ENCODE data around the gene ACAP3. TPM values are rescaled to one million over a fixed set of nuclear protein-coding genes. Genes with fewer than 3 reads are reported as not detected.
A peak's percentile ranks its signal among the peaks of the same experiment; 100 is the strongest.

ACAP3 gene
- total RNA-seq, 1 donor from 2014 or later, result 50.6 TPM

DNA sequence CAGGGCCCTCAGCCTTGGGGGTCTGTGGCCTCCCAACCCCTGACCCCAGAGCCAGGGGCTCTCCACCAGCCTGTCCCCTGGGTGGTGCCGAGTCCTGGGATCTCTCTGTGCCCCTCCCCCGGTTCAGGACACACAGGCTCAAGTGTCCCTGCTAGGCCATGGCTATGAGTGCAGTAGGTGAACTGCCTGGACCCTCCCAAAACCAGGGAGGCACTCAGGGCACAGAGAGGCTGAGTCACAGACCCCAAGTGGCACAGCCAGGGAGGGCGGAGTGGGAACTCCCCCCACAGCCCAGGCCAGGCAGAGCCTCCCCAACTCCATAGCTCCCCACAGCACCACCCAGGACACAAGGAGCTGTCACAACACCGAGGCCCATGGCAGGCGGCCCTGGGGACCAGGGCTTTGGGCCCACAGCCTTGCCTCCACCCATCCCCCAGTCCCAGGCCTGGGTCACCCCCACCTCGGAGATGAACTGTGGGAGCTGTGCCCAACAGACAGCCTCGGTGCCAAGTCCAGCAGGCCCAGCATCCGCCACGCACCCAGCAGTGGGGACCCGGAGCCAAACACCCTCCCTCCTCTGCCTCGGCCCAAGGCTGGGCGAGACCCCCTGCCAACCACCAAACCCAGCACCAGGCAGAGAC, 38.2 kb upstream of the ACAP3 start:
- no peaks in the 10 kb centered on the region for H3K27me3 ChIP-seq (ENCODE audit: low read depth)
- no peaks in the 10 kb centered on the region for H3K9me3 ChIP-seq
- intact Hi-C loops (cut with DNase I), result no loop called here
- H3K36me3 ChIP-seq, result peaks cover 8% of the 10 kb centered on the region
- DNase-seq (no peak), ATAC-seq (no peak)
- peaks cover 41% of the 10 kb centered on the region for H3K4me1 ChIP-seq
- peak overlapping the region; percentile 46 for H3K27ac ChIP-seq
- TF ChIP-seq, protein P1, sequence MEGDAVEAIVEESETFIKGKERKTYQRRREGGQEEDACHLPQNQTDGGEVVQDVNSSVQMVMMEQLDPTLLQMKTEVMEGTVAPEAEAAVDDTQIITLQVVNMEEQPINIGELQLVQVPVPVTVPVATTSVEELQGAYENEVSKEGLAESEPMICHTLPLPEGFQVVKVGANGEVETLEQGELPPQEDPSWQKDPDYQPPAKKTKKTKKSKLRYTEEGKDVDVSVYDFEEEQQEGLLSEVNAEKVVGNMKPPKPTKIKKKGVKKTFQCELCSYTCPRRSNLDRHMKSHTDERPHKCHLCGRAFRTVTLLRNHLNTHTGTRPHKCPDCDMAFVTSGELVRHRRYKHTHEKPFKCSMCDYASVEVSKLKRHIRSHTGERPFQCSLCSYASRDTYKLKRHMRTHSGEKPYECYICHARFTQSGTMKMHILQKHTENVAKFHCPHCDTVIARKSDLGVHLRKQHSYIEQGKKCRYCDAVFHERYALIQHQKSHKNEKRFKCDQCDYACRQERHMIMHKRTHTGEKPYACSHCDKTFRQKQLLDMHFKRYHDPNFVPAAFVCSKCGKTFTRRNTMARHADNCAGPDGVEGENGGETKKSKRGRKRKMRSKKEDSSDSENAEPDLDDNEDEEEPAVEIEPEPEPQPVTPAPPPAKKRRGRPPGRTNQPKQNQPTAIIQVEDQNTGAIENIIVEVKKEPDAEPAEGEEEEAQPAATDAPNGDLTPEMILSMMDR (IDR thresholded peaks at IDR 0.05), result no peak
- H3K4me3 ChIP-seq, result no peak overlapping the region

DNA sequence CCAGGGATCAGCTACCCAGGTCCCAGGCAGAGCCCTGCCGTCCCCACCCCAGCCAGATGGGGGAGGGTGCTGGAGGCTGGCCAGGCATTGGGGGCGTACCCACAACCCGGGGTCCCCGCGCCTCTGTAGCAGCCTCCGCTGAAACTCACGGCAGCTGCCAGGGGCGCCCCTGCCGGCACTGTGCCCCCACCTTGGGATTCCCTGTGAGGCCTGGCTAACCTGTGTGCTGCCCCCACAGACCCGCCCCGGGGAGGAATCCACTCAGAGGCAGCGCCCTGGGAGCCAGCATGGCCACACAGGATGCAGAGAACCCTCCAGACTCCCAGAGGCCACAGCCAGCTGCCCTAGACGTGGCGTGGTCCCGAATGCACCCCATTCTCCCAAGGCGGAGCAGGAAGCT, 37.7 kb upstream of the ACAP3 start:
- intact Hi-C loops (cut with DNase I), result no loop called here
- Histone ChIP-seq H3K27me3 (ENCODE audit: low read depth) (no peaks in the 10 kb centered on the region), H3K27ac (peak overlapping the region; percentile 46), H3K4me3 (no peak overlapping the region), H3K36me3 (peaks cover 9% of the 10 kb centered on the region), H3K9me3 (no peaks in the 10 kb centered on the region), H3K4me1 (peaks cover 41% of the 10 kb centered on the region)
- TF ChIP-seq, protein P1 (IDR thresholded peaks at IDR 0.05), result no peak
- ATAC-seq, result peak; percentile 11 to 12
- no peak for DNase-seq

DNA sequence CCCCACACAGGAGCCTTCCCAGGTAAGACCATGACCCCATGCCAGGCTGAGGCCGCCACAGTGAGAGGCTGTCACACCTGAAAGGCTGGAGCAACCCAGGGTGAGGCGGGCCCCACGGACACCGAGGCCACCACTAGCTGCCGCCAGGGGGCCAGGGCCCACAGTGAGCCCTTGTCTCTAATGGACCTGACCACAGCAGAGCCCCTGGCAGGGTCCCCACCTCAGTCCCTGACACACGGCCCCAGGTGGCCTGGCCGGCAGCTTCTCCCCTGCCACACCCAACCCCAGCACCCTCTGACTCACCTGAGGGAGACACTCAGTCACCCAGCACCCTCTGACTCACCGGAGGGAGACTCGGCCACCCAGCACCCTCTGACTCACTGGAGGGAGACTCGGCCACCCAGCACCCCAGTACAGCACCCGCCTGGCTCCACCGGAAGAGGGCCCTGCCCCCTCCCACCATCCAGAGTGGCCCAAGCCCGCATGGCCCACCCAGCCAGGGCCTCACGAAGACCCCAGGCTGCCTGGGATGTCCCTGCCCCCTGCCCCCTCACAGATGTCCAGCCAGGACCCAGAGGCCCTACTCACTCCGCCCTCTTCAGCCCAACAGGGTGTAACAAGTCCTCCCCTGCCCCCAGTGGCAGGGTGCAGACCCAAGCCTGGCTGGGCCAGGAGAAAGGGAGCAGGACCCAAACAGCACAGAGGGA, 37.1 kb upstream of the ACAP3 start:
- no peaks in the 10 kb centered on the region for H3K27me3 ChIP-seq (ENCODE audit: low read depth)
- TF ChIP-seq, protein P1 (IDR thresholded peaks at IDR 0.05), result peak; percentile 28
- intact Hi-C loops (cut with DNase I), result no loop called here
- ATAC-seq (peak; percentile 43 to 51), DNase-seq (no peak)
- H3K9me3 ChIP-seq, result no peaks in the 10 kb centered on the region
- H3K4me1 ChIP-seq, result peaks cover 41% of the 10 kb centered on the region
- peaks cover 15% of the 10 kb centered on the region for H3K36me3 ChIP-seq
- H3K4me3 ChIP-seq, result no peak overlapping the region
- peak overlapping the region; percentile 46 for H3K27ac ChIP-seq

DNA sequence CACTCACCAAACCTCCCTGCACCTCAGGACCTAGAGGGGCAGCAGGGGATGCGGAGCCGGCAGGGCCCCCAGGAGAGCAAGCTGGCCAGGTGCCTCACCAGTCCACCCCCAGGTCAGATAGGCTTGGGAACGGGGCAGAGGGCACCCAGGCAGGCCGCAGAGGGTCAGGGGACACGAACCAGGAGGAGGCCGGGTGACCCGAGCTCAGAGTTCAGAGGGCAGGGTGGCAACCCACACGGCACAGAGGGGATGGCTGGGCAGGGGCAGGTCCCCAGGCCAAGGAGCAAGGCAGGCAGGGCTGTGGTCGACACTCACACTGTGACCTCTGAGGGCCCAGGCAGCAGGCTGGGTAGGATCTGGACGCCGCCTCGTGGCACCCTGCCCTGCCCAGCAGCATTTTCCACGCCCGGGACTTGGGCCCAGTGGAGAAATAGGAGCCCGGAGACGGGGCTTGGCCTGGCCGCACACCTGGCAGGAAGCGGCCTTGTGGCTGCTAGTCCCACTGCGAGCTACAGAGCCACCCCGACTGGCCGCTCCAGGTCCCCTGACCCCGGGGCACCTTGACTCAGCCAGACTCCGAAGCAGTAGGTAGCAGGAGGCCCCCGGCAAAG, 36.2 kb upstream of the ACAP3 start:
- Histone ChIP-seq H3K4me1 (peaks cover 41% of the 10 kb centered on the region), H3K27me3 (ENCODE audit: low read depth) (no peaks in the 10 kb centered on the region), H3K27ac (peak overlapping the region; percentile 46), H3K4me3 (no peak overlapping the region), H3K36me3 (peaks cover 22% of the 10 kb centered on the region), H3K9me3 (no peaks in the 10 kb centered on the region)
- ATAC-seq (no peak), DNase-seq (no peak)
- intact Hi-C loops (cut with DNase I), result no loop called here
- TF ChIP-seq, protein P1 (IDR thresholded peaks at IDR 0.05), result no peak

DNA sequence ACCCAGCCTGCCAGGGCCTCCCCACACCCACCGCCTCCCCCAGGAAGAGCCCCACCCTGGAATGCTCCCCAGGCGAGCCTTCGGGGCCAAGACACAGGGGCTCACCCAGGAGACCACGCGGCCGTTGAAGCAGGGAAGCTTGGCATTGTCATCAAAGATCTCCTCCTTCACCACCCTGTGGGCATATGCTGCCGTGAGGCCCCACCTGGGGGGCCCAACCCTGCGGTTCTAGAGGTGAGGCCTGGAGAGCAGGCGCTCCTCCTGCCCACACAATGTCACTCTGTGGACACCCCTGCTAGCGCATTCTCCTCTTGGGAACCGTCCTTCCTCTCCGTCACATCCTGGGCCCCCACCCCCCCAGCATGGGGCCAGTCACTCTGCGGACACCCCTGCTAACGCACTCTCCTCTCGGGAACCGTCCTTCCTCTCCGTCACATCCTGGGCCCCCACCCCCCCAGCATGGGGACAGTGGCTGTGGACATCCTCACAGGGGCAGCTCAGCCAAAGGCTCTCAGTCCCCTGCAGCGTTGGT, 34.9 kb upstream of the ACAP3 start:
- peaks cover 33% of the 10 kb centered on the region for H3K4me1 ChIP-seq
- no peaks in the 10 kb centered on the region for H3K27me3 ChIP-seq (ENCODE audit: low read depth)
- H3K27ac ChIP-seq, result no peak overlapping the region
- ATAC-seq (no peak), DNase-seq (no peak)
- H3K36me3 ChIP-seq, result peaks cover 34% of the 10 kb centered on the region
- intact Hi-C loops (cut with DNase I), result no loop called here
- TF ChIP-seq, protein P1 (IDR thresholded peaks at IDR 0.05), result no peak
- H3K9me3 ChIP-seq, result no peaks in the 10 kb centered on the region
- no peak overlapping the region for H3K4me3 ChIP-seq

All from lower lobe of right lung (tissue), 2 donors.